Natural killer cell (primary cell): ENCODE measurements around the gene CAPZA1. TPM values are rescaled to one million over a fixed set of nuclear protein-coding genes. Genes with fewer than 3 reads are reported as not detected.
A peak's percentile ranks its signal among the peaks of the same experiment; 100 is the strongest.

Experiments
- ATAC-seq, 3 donors: fragments of 150-1000 bp in 2 of 3; fragments of 200-7000 bp in 1 of 3; cut with Tn5 transposase; 1 replicate in 1 of 3; 2 replicates in 2 of 3; pipeline ENCODE4 v1.10.0; 2021; ENCODE audit warnings: mild to moderate bottlenecking in 2 of 3, moderate library complexity in 2 of 3
- DNase-seq, 2 donors: peaks; one replicate each; pipeline versions ENCODE4 v3.0.0 to v3.0.0-alpha.2; 2013 to 2021; ENCODE audit warnings: mixed read lengths in 1 of 2
- H3K27ac ChIP-seq: one replicate; pipeline ENCODE4 v1.5.1; 2013; ENCODE audit warnings: mild to moderate bottlenecking, low read length
- H3K27me3 ChIP-seq: one replicate; pipeline ENCODE4 v1.6.1; 2013; ENCODE audit warnings: low read length; ENCODE audit not compliant: control insufficient read depth, insufficient read depth
- H3K36me3 ChIP-seq: one replicate; pipeline ENCODE4 v1.6.1; 2013; ENCODE audit warnings: low read length; ENCODE audit not compliant: control insufficient read depth, insufficient read depth
- H3K4me1 ChIP-seq: one replicate; pipeline ENCODE4 v1.6.1; 2013; ENCODE audit warnings: low read length; ENCODE audit not compliant: control insufficient read depth, insufficient read depth
- H3K4me3 ChIP-seq: one replicate; pipeline ENCODE4 v1.5.1; 2013; ENCODE audit warnings: low read length
- H3K9me3 ChIP-seq: one replicate; pipeline ENCODE4 v1.6.1; 2013; ENCODE audit warnings: low read length; ENCODE audit not compliant: control insufficient read depth, insufficient read depth
- H3K27ac Mint-ChIP-seq, 2 donors: one replicate each; pipeline ENCODE4 v1.8.0; 2022; ENCODE audit warnings: mild to moderate bottlenecking in 2 of 2, mixed read lengths in 2 of 2, moderate library complexity in 1 of 2
- H3K27me3 Mint-ChIP-seq, 2 donors: one replicate each; pipeline ENCODE4 v1.8.0; 2022; ENCODE audit warnings: low read depth in 2 of 2, mixed read lengths in 2 of 2
- H3K36me3 Mint-ChIP-seq: one replicate; pipeline ENCODE4 v1.8.0; 2022; ENCODE audit warnings: mixed read lengths
- H3K4me1 Mint-ChIP-seq, 2 donors: one replicate each; pipeline ENCODE4 v1.8.0; 2022; ENCODE audit warnings: mixed read lengths in 2 of 2
- H3K4me3 Mint-ChIP-seq: one replicate; pipeline ENCODE4 v1.8.0; 2022; ENCODE audit warnings: mild to moderate bottlenecking, moderate library complexity, mixed read lengths
- H3K9me3 Mint-ChIP-seq, 2 donors: one replicate each; pipeline ENCODE4 v1.8.0; 2022; ENCODE audit warnings: mixed read lengths in 2 of 2
- WGBS: methylation state at CpG from one replicate; pipeline ENCODE4 v1.1.7; 2013; ENCODE audit warnings: missing lambda C conversion rate; ENCODE audit not compliant: insufficient coverage; 5-methylcytosine and 5-hydroxymethylcytosine counted together
- intact Hi-C: fragments of 100-400 bp; cut with micrococcal nuclease; formaldehyde crosslinking; loops from one replicate; pipeline ENCODE4 v1.14.2; 2022
- total RNA-seq, 4 donors: library from RNA; stranded (reverse); fragments of 120-200 nt in 1 of 4; gene quantifications; one replicate each; pipeline versions ENCODE4 v1.2.3 to v1.2.4, GENCODE V29; 2013 to 2022
- TF ChIP-seq, protein P1 (sequence below): fragments of 200-600 bp; IDR thresholded peaks from one replicate; pipeline ENCODE4 v1.8.0; 2022; ENCODE audit warnings: antibody characterized with exemption

Gene CAPZA1
- total RNA-seq, 3 donors from 2014 or later (not counting 1 experiment from before 2014, with no cell fraction given), result 231 to 244 (median 233) TPM

DNA sequence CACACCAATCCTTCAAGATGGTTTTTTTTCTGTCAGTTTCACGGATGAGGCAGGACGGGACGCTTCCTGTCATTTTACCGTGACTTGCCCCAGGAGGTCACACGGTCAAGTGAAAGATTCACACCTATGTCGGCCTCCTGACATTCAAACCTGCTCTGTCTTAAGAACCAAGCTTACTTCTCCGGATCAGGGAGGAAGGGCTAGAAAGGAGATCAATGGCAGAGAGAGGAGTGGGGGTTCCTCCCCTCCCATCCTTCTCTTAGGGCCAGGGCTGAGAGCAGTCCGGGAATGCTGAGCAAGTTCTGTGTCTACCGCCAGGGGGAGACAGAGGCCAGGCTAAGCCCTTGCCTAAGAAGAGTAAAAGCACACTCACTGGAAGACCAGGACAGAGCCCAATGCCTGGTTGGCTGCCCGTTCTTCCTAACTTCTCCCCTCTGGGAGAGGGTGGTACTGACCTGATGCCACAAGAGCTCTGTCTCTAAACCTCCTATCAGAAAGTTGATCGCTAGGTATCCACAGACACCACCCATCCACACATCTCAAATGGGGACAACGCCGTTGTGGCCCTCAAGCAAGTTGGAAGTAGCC is 96.6 kb downstream of the CAPZA1 start:
- Histone ChIP-seq H3K36me3 (no peaks in the 10 kb centered on the region), H3K4me3 (peak overlapping the region; percentile 46), H3K4me1 (peaks cover 37% of the 10 kb centered on the region), H3K27ac (no peak overlapping the region), H3K9me3 (no peaks in the 10 kb centered on the region), H3K27me3 (peaks cover 18% of the 10 kb centered on the region)
- TF ChIP-seq, protein P1, sequence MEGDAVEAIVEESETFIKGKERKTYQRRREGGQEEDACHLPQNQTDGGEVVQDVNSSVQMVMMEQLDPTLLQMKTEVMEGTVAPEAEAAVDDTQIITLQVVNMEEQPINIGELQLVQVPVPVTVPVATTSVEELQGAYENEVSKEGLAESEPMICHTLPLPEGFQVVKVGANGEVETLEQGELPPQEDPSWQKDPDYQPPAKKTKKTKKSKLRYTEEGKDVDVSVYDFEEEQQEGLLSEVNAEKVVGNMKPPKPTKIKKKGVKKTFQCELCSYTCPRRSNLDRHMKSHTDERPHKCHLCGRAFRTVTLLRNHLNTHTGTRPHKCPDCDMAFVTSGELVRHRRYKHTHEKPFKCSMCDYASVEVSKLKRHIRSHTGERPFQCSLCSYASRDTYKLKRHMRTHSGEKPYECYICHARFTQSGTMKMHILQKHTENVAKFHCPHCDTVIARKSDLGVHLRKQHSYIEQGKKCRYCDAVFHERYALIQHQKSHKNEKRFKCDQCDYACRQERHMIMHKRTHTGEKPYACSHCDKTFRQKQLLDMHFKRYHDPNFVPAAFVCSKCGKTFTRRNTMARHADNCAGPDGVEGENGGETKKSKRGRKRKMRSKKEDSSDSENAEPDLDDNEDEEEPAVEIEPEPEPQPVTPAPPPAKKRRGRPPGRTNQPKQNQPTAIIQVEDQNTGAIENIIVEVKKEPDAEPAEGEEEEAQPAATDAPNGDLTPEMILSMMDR, result peak; percentile 97
- Mint-ChIP-seq H3K9me3 (no peaks in the 10 kb centered on the region), H3K27me3 (peaks cover 0 to 8% of the 10 kb centered on the region in 2 donors), H3K4me1 (peaks cover 14 to 29% of the 10 kb centered on the region in 2 donors), H3K27ac (peak overlapping the region; percentile 67 to 87), H3K36me3 (no peaks in the 10 kb centered on the region), H3K4me3 (peak overlapping the region; percentile 93)
- WGBS, result 16% methylated on average over 13 of the region's 13 CpGs
- DNase-seq, result peak; percentile 78 to 93
- ATAC-seq, result peak; percentile 38 to 58 (median 38)
- intact Hi-C loops, result loop anchor here (1.0 to 10.0 kb wide), 6 partner anchors 81 to 963 kb away; partner anchors contain the start of genes LRIG2 and SLC16A1

GRCh38 chr1:112717263-112717873 is 97.7 kb downstream of the CAPZA1 start:
- no peak overlapping the region for H3K27ac ChIP-seq
- Mint-ChIP-seq H3K27ac (no peak overlapping the region), H3K27me3 (peaks cover 0 to 16% of the 10 kb centered on the region in 2 donors), H3K4me1 (peaks cover 14 to 30% of the 10 kb centered on the region in 2 donors), H3K4me3 (no peak overlapping the region), H3K9me3 (no peaks in the 10 kb centered on the region), H3K36me3 (no peaks in the 10 kb centered on the region)
- no peaks in the 10 kb centered on the region for H3K36me3 ChIP-seq
- H3K4me3 ChIP-seq, result no peak overlapping the region
- TF ChIP-seq, protein P1, result no peak
- intact Hi-C loops, result loop anchor here (2.0 to 10.0 kb wide), 5 partner anchors 79 to 961 kb away; partner anchors contain the start of genes LRIG2 and SLC16A1
- no peak for DNase-seq
- no peak for ATAC-seq
- no peaks in the 10 kb centered on the region for H3K9me3 ChIP-seq
- WGBS, result 87% methylated on average over 2 of the region's 2 CpGs
- peaks cover 38% of the 10 kb centered on the region for H3K4me1 ChIP-seq
- peaks cover 18% of the 10 kb centered on the region for H3K27me3 ChIP-seq

- H3K4me1 ChIP-seq, result peaks cover 42% of the 10 kb centered on the region
- H3K36me3 Mint-ChIP-seq, result no peaks in the 10 kb centered on the region
- H3K27me3 Mint-ChIP-seq, result peaks cover 0 to 21% of the 10 kb centered on the region in 2 donors
- H3K4me1 Mint-ChIP-seq, result peaks cover 20 to 37% of the 10 kb centered on the region in 2 donors
- H3K27me3 ChIP-seq, result peaks cover 17% of the 10 kb centered on the region
- intact Hi-C loops, result loop anchor here (10.0 kb wide), 2 partner anchors 236 to 326 kb away; partner anchors contain the start of gene SLC16A1
- H3K27ac Mint-ChIP-seq, result peak overlapping the region in 1 of 2 donors; percentile 86
- DNase-seq (peak; percentile 74 to 84), ATAC-seq (peak; percentile 35 to 45 (median 35))
- 21% methylated on average over 44 of the region's 44 CpGs for WGBS
- H3K9me3 ChIP-seq, result no peaks in the 10 kb centered on the region
- no peak overlapping the region for H3K4me3 Mint-ChIP-seq
- no peaks in the 10 kb centered on the region for H3K9me3 Mint-ChIP-seq
- no peak overlapping the region for H3K4me3 ChIP-seq
- H3K27ac ChIP-seq, result no peak overlapping the region
- no peaks in the 10 kb centered on the region for H3K36me3 ChIP-seq
- TF ChIP-seq, protein P1, result peak; percentile 91
Measured at GRCh38 chr1:112718691-112719418, 99.2 kb downstream of the CAPZA1 start.
